K562 (cell line): ENCODE measurements around the gene NUP35.

Experiments
- CREBBP ChIP-seq: IDR thresholded peaks from one replicate; pipeline ENCODE4 v1.6.1; 2012; ENCODE audit warnings: low read depth, mild to moderate bottlenecking, control low read depth, inconsistent platforms, low read length
- DPF2 ChIP-seq: fragments of 450-650 bp; IDR thresholded peaks from 2 replicates; pipeline ENCODE4 v1.6.1; 2016
- GATA2 ChIP-seq: sonication (generic); formaldehyde crosslinking; IDR thresholded peaks from 2 replicates; pipeline ENCODE4 v1.4.0; 2020; ENCODE audit warnings: mild to moderate bottlenecking, missing genetic modification reagents
- HNRNPUL1 ChIP-seq: fragments of 200-400 bp; formaldehyde crosslinking; IDR thresholded peaks from 2 replicates; pipeline ENCODE4 v1.6.1; 2017; ENCODE audit warnings: low read length
- MEIS2 ChIP-seq: fragments of 450-650 bp; IDR thresholded peaks from 2 replicates; pipeline ENCODE4 v1.6.1; 2014; ENCODE audit warnings: mild to moderate bottlenecking; ENCODE audit not compliant: partially characterized antibody
- NR2C2 ChIP-seq, 2 experiments: fragments of 200-800 bp in 1 of 2; sonication (Bioruptor generic) in 1 of 2; sonication (generic) in 1 of 2; formaldehyde crosslinking in 1 of 2; IDR thresholded peaks; 2 replicates each; pipeline versions ENCODE4 v1.6.1 to v1.8.0; 2016 to 2022; ENCODE audit warnings: mild to moderate bottlenecking in 1 of 2, missing compliant biosample characterization in 1 of 2, missing genetic modification characterization in 1 of 2, missing genetic modification reagents in 1 of 2
- POLR2AphosphoS5 ChIP-seq: IDR thresholded peaks from 2 replicates; pipeline ENCODE4 v1.6.1; 2011; ENCODE audit warnings: mild to moderate bottlenecking, low read depth, low read length, moderate library complexity; ENCODE audit not compliant: control insufficient read depth, insufficient read depth
- ZNF316 ChIP-seq: fragments of 450-650 bp; IDR thresholded peaks from 2 replicates; pipeline ENCODE4 v1.6.1; 2016
- TF ChIP-seq, protein P1 (sequence below), 3 experiments: IDR thresholded peaks in 2 of 3; conservative IDR thresholded peaks in 1 of 3; 2 replicates each; pipeline ENCODE4 v1.5.1; 2011 to 2012; ENCODE audit warnings: low read length in 3 of 3, mild to moderate bottlenecking in 3 of 3, control low read depth in 2 of 3, improper control_type of control experiment in 1 of 3, inconsistent platforms in 1 of 3, low read depth in 1 of 3, mixed read lengths in 1 of 3, moderate library complexity in 1 of 3; ENCODE audit not compliant: insufficient read depth in 2 of 3
- TF ChIP-seq, protein P2 (sequence below), 2 experiments: fragments of 450-650 bp; formaldehyde crosslinking in 1 of 2; IDR thresholded peaks; 2 replicates each; pipeline versions ENCODE4 v1.4.0 to v1.6.1; 2014 to 2020; ENCODE audit warnings: mild to moderate bottlenecking in 2 of 2, borderline replicate concordance in 1 of 2, low read depth in 1 of 2

DNA sequence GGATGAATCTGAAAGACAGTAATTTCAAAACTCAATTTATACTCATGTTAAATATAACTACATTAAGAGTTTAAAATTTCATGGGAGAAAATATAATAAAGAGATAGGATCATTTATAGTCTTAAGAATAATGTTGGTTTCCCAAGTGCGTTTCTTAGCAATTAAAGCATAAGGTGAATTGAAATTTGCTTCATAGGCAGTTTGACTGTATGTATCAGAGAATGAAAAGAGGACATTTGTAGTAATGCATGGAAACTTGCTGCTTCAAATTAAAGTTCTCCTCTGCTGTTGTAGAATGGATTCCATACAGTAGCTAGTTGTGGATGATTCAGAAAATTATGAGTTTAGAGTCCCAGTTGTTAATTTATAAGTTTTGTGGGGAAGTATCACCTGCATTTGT lies 68.1 kb downstream of the NUP35 start:
- TF ChIP-seq, protein P1, sequence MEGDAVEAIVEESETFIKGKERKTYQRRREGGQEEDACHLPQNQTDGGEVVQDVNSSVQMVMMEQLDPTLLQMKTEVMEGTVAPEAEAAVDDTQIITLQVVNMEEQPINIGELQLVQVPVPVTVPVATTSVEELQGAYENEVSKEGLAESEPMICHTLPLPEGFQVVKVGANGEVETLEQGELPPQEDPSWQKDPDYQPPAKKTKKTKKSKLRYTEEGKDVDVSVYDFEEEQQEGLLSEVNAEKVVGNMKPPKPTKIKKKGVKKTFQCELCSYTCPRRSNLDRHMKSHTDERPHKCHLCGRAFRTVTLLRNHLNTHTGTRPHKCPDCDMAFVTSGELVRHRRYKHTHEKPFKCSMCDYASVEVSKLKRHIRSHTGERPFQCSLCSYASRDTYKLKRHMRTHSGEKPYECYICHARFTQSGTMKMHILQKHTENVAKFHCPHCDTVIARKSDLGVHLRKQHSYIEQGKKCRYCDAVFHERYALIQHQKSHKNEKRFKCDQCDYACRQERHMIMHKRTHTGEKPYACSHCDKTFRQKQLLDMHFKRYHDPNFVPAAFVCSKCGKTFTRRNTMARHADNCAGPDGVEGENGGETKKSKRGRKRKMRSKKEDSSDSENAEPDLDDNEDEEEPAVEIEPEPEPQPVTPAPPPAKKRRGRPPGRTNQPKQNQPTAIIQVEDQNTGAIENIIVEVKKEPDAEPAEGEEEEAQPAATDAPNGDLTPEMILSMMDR (IDR thresholded peaks at IDR 0.05 in 2 of 3, conservative IDR thresholded peaks at IDR 0.05 in 1 of 3; ENCODE audit: insufficient read depth in 2 of 3, low read depth in 1 of 3, low read length in 3 of 3) = no peak
- TF ChIP-seq, protein P2, sequence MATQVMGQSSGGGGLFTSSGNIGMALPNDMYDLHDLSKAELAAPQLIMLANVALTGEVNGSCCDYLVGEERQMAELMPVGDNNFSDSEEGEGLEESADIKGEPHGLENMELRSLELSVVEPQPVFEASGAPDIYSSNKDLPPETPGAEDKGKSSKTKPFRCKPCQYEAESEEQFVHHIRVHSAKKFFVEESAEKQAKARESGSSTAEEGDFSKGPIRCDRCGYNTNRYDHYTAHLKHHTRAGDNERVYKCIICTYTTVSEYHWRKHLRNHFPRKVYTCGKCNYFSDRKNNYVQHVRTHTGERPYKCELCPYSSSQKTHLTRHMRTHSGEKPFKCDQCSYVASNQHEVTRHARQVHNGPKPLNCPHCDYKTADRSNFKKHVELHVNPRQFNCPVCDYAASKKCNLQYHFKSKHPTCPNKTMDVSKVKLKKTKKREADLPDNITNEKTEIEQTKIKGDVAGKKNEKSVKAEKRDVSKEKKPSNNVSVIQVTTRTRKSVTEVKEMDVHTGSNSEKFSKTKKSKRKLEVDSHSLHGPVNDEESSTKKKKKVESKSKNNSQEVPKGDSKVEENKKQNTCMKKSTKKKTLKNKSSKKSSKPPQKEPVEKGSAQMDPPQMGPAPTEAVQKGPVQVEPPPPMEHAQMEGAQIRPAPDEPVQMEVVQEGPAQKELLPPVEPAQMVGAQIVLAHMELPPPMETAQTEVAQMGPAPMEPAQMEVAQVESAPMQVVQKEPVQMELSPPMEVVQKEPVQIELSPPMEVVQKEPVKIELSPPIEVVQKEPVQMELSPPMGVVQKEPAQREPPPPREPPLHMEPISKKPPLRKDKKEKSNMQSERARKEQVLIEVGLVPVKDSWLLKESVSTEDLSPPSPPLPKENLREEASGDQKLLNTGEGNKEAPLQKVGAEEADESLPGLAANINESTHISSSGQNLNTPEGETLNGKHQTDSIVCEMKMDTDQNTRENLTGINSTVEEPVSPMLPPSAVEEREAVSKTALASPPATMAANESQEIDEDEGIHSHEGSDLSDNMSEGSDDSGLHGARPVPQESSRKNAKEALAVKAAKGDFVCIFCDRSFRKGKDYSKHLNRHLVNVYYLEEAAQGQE (IDR thresholded peaks at IDR 0.05; ENCODE audit: borderline replicate concordance) = no peak
- TF ChIP-seq, protein P2 (CRISPR knock-in tag; IDR thresholded peaks at IDR 0.05; ENCODE audit: low read depth) = no peak
- TF ChIP-seq NR2C2 (CRISPR knock-in tag; IDR thresholded peaks at IDR 0.05) (no peak), NR2C2 (tag; IDR thresholded peaks at IDR 0.05) (no peak), HNRNPUL1 (no peak), DPF2 (no peak), POLR2AphosphoS5 (no peak), CREBBP (no peak), GATA2 (CRISPR knock-in tag) (no peak), ZNF316 (peak; percentile 69), MEIS2 (no peak)
